ENCODE measurements around the gene LRP11.

The LRP11 gene

DNA sequence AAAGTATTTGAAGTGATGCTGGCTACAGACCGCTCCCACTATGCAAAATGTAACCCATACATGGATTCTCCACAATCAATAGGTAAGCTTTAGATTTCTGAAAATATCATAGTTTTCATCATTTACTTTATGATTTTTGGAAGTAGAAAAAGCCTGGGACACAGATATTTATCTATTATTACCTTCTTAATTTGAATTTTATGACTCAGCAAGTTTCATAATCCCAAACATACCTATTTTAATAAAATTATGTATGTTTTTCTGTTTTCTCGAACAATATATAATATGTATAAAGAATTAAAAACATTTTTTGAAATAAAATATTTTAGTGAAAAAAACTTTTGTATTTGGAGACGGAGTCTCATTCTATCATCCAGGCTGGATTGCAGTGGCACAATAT is 93.0 kb downstream of the LRP11 start:
- Histone ChIP-seq H3K27me3 (ENCODE audit: control insufficient read depth in 5 of 5, insufficient read depth in 4 of 5, low read length in 5 of 5) (no peaks in the 10 kb centered on the region), H3K36me3 (ENCODE audit: control insufficient read depth in 5 of 5, insufficient read depth in 5 of 5, low read length in 5 of 5) (peaks cover 5 to 37% (median 12%) of the 10 kb centered on the region in 5 donors), H3K4me1 (ENCODE audit: control insufficient read depth in 5 of 5, insufficient read depth in 5 of 5, low read length in 5 of 5) (peaks cover 0 to 12% (median 4%) of the 10 kb centered on the region in 5 donors), H3K27ac (ENCODE audit: low read depth, low read length) (no peak overlapping the region), H3K9me3 (ENCODE audit: control insufficient read depth in 5 of 5, low read length in 5 of 5) (peaks cover 0 to 2% (median 0%) of the 10 kb centered on the region in 5 donors), H3K4me3 (ENCODE audit: low read depth in 1 of 5, low read length in 5 of 5) (no peak overlapping the region), H3K9ac (ENCODE audit: low read length in 5 of 5) (no peak overlapping the region)

DNA sequence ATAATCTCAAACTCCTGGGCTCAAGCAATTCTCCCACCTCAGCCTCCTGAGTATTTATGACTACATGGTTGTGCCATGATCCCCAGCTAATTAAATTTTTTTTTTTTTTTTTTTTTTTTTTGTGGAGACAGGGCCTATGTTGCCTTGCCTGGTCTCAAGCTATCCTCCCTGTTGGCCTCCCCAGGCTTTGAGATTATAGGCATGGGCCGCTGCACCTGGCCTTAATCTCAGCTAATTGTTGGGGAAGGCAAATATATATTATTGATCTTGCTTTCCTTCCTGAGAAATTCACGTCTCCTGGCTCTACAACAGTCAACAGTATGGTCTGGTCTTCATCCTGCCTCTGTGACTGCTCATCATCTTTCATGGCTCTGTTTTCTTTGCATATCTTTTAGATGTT is 94.5 kb downstream of the LRP11 start:
- Histone ChIP-seq H3K4me3 (ENCODE audit: low read depth in 1 of 5, low read length in 5 of 5) (no peak overlapping the region), H3K9me3 (ENCODE audit: control insufficient read depth in 5 of 5, low read length in 5 of 5) (peaks cover 0 to 4% (median 3%) of the 10 kb centered on the region in 5 donors), H3K36me3 (ENCODE audit: control insufficient read depth in 5 of 5, insufficient read depth in 5 of 5, low read length in 5 of 5) (peaks cover 5 to 27% (median 9%) of the 10 kb centered on the region in 5 donors), H3K9ac (ENCODE audit: low read length in 5 of 5) (no peak overlapping the region), H3K27me3 (ENCODE audit: control insufficient read depth in 5 of 5, insufficient read depth in 4 of 5, low read length in 5 of 5) (no peaks in the 10 kb centered on the region), H3K4me1 (ENCODE audit: control insufficient read depth in 5 of 5, insufficient read depth in 5 of 5, low read length in 5 of 5) (peaks cover 0 to 15% (median 4%) of the 10 kb centered on the region in 5 donors), H3K27ac (ENCODE audit: low read depth, low read length) (no peak overlapping the region)
